Gastrocnemius medialis (tissue), 4 donors: ENCODE results near the gene MYRIP. TPM values are rescaled to one million over a fixed set of nuclear protein-coding genes. Genes with fewer than 3 reads are reported as not detected.
A peak's percentile ranks its signal among the peaks of the same experiment; 100 is the strongest.

Experiments used
- ATAC-seq, 2 donors: fragments of 150-250 bp; one replicate each; pipeline ENCODE4 v1.9.1; 2016
- DNase-seq, 2 donors: peaks; one replicate each; pipeline ENCODE4 v3.0.0-alpha.2; 2019
- H3K27ac ChIP-seq, 4 donors: fragments of 200-600 bp; sonication (generic); 1 replicate in 1 of 4; 2 replicates in 3 of 4; pipeline ENCODE4 v1.5.1; 2016 to 2018; ENCODE audit warnings: mild to moderate bottlenecking in 2 of 4, moderate library complexity in 1 of 4
- H3K27me3 ChIP-seq, 3 donors: fragments of 200-600 bp; sonication (generic) in 2 of 3; 1 replicate in 1 of 3; 2 replicates in 2 of 3; pipeline versions ENCODE4 v1.5.1 to v1.6.0; 2016 to 2019; ENCODE audit warnings: mild to moderate bottlenecking in 1 of 3, moderate library complexity in 1 of 3
- H3K36me3 ChIP-seq, 2 donors: fragments of 200-600 bp; sonication (generic) in 1 of 2; one replicate each; pipeline ENCODE4 v1.5.1; 2017 to 2018
- H3K4me1 ChIP-seq, 2 donors: fragments of 200-600 bp; sonication (generic) in 1 of 2; one replicate each; pipeline ENCODE4 v1.5.1; 2016 to 2017; ENCODE audit warnings: mild to moderate bottlenecking in 2 of 2
- H3K4me3 ChIP-seq, 4 donors: fragments of 200-600 bp; sonication (generic) in 3 of 4; 1 replicate in 1 of 4; 2 replicates in 3 of 4; pipeline ENCODE4 v1.5.1; 2016 to 2019; ENCODE audit warnings: mild to moderate bottlenecking in 2 of 4
- H3K9me3 ChIP-seq, 3 donors: fragments of 200-600 bp; sonication (generic) in 2 of 3; 1 replicate in 1 of 3; 2 replicates in 2 of 3; pipeline ENCODE4 v1.5.1; 2016 to 2019
- POLR2A ChIP-seq, 2 donors: fragments of 450-650 bp; IDR thresholded peaks; one replicate each; pipeline ENCODE4 v1.6.1; 2017; ENCODE audit warnings: antibody characterized with exemption in 2 of 2, mild to moderate bottlenecking in 2 of 2, moderate library complexity in 2 of 2
- in situ Hi-C, 4 donors: fragments of 200-750 bp; cut with MboI; loops; one replicate each; pipeline versions ENCODE4 v1.15.0 to v1.8.0; 2017; ENCODE audit warnings: low sequenced_read_pairs in 4 of 4
- intact Hi-C: fragments of 100-400 bp; cut with DNase I; formaldehyde crosslinking; loops from one replicate; pipeline ENCODE4 v1.15.1; 2023; ENCODE audit warnings: low total_unique reads
- total RNA-seq, 4 donors: library from RNA; depleted of rRNA; stranded (reverse); fragments of >200 nt; gene quantifications; one replicate each; pipeline versions ENCODE4 v1.1.0 to v1.2.3, GENCODE V29; 2016
- TF ChIP-seq, protein P1 (sequence below), 5 experiments: fragments of 450-650 bp in 3 of 5; fragments of 200-600 bp in 2 of 5; sonication (generic) in 2 of 5; IDR thresholded peaks in 4 of 5; conservative IDR thresholded peaks in 1 of 5; 1 replicate in 4 of 5; 2 replicates in 1 of 5; pipeline ENCODE4 v1.5.1; 2016 to 2019; ENCODE audit warnings: antibody characterized with exemption in 5 of 5, mild to moderate bottlenecking in 3 of 5, moderate library complexity in 3 of 5

Gene MYRIP
- total RNA-seq, 4 donors from 2014 or later = 0.66 to 1.9 (median 1.5) TPM

DNA sequence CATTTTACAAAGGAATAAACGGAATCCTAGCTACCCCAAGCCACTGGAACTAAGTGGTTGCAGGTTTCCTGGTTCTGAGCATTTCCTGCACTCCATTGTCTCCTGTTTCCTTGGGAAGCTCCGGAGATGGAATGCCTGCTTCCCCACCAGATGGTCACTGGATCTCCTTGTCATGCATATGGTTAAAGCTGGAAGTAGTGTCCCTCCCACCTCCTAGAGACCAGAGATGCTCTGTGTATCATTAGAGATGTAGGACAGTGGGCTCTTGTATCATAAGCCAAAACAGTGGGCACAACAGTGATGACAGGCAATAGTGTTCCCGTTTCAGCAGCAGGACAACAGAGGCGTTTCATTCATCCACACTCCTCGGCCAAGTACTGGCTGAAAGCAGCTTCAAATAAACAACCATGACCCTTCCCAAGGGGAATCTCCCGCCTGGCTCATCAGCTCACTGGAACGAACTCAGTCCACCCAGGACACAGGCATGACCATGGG, 363.9 kb downstream of the MYRIP start:
- TF ChIP-seq POLR2A (IDR thresholded peaks at IDR 0.05) = no peak
- TF ChIP-seq, protein P1, sequence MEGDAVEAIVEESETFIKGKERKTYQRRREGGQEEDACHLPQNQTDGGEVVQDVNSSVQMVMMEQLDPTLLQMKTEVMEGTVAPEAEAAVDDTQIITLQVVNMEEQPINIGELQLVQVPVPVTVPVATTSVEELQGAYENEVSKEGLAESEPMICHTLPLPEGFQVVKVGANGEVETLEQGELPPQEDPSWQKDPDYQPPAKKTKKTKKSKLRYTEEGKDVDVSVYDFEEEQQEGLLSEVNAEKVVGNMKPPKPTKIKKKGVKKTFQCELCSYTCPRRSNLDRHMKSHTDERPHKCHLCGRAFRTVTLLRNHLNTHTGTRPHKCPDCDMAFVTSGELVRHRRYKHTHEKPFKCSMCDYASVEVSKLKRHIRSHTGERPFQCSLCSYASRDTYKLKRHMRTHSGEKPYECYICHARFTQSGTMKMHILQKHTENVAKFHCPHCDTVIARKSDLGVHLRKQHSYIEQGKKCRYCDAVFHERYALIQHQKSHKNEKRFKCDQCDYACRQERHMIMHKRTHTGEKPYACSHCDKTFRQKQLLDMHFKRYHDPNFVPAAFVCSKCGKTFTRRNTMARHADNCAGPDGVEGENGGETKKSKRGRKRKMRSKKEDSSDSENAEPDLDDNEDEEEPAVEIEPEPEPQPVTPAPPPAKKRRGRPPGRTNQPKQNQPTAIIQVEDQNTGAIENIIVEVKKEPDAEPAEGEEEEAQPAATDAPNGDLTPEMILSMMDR (IDR thresholded peaks at IDR 0.05 in 4 of 5, conservative IDR thresholded peaks at IDR 0.05 in 1 of 5) = no peak
- in situ Hi-C loops = loop anchor here in 1 of 4 donors (10.0 kb wide), 1 partner anchor 468 kb away; no protein-coding TSS in a partner anchor
- Histone ChIP-seq H3K27me3 (no peaks in the 10 kb centered on the region), H3K36me3 (no peaks in the 10 kb centered on the region), H3K4me3 (no peak overlapping the region), H3K27ac (no peak overlapping the region), H3K4me1 (peaks cover 6 to 11% of the 10 kb centered on the region in 2 donors), H3K9me3 (no peaks in the 10 kb centered on the region)
- no peak for DNase-seq
- peak in 1 of 2 donors; percentile 83 for ATAC-seq
- intact Hi-C loops = no loop called here

DNA sequence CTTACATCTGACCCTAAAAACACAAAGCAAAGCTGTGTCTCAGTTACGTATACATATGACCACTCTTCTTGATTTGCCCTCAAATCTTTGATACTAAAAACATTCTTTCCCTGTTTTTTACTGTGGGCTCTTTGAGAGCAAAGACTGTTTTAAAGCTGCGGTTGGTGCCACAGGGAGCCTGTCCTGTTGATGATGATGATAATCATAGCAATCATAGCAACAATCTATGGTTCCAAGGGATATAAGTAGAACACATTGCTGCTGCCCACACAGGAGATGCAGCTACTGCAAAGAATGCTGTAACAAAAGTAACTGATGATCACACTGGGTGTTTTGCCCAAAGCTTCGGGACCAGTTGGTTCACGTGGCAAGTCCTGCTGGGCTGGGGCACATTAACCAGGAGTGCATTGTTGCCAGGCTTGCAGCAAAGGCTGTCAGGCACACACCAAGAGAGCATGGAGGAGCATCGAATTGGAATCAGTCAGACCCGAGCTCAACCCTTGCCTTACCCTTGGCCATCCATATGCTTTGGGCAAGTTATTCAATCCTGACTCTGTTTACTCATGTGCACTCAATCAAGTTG, 368.7 kb downstream of the MYRIP start:
- H3K36me3 ChIP-seq = no peaks in the 10 kb centered on the region
- in situ Hi-C loops = loop anchor here in 3 of 4 donors (10.0 to 25.0 kb wide), 2 partner anchors 466 to 473 kb away; no protein-coding TSS in a partner anchor
- ATAC-seq (no peak), DNase-seq (no peak)
- H3K27ac ChIP-seq = no peak overlapping the region
- H3K4me1 ChIP-seq = peaks cover 2 to 5% of the 10 kb centered on the region in 2 donors
- no peaks in the 10 kb centered on the region for H3K9me3 ChIP-seq
- H3K4me3 ChIP-seq = no peak overlapping the region
- intact Hi-C loops = loop anchor here (2.0 to 5.0 kb wide), 3 partner anchors 456 to 731 kb away; no protein-coding TSS in a partner anchor
- no peak for TF ChIP-seq POLR2A (IDR thresholded peaks at IDR 0.05)
- TF ChIP-seq, protein P1 (IDR thresholded peaks at IDR 0.05 in 4 of 5, conservative IDR thresholded peaks at IDR 0.05 in 1 of 5) = no peak
- no peaks in the 10 kb centered on the region for H3K27me3 ChIP-seq

DNA sequence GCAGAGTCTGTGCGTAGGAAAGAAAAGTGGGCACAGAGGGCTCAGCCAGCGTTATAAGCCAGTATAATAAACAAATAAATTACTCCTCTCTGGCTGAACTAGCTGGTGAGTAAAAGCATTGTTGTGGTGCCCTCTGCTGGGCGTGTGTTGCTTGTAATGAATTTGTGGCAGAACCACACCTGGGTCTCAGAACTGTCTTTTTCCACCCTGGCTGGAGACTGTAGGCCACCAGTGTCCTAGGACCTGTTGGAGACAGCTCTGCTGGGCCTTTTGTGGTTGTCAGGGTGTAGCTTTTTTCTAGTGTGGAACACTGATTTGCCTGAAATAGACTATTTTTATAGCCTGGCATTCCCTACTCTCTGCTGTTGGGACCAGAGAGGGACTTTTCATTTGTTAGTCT, 369.6 kb downstream of the MYRIP start:
- TF ChIP-seq, protein P1 (IDR thresholded peaks at IDR 0.05 in 4 of 5, conservative IDR thresholded peaks at IDR 0.05 in 1 of 5) = peak; percentile 48 to 74 (median 69)
- TF ChIP-seq POLR2A (IDR thresholded peaks at IDR 0.05) = no peak
- peak; percentile 55 to 78 for ATAC-seq
- intact Hi-C loops = loop anchor here (2.0 to 5.0 kb wide), 3 partner anchors 457 to 732 kb away; no protein-coding TSS in a partner anchor
- H3K27ac ChIP-seq = no peak overlapping the region
- no peaks in the 10 kb centered on the region for H3K4me1 ChIP-seq
- H3K27me3 ChIP-seq = no peaks in the 10 kb centered on the region
- DNase-seq = peak; percentile 32 to 48
- no peaks in the 10 kb centered on the region for H3K36me3 ChIP-seq
- no peaks in the 10 kb centered on the region for H3K9me3 ChIP-seq
- in situ Hi-C loops = loop anchor here in 3 of 4 donors (10.0 to 25.0 kb wide), 2 partner anchors 467 to 474 kb away; no protein-coding TSS in a partner anchor
- no peak overlapping the region for H3K4me3 ChIP-seq

DNA sequence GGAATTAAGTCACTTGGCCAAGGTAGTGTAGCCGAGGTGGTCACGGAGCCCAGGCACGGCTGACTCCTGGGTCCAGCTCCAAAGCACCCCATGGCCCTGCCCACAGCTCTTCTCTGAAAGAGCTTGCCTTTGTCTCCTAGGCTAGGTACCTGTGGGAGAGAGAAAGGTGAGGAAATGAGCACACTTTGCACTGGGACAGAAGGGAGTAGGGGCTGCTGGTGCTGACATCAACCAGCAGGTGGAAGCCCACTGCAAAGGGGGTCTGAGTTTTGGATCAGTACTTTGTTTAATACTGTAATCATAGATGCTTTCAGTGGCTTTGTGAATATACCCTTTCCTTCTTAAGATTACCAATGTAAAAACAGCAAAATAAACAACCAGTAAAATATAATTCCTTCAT, 371.8 kb downstream of the MYRIP start:
- no peak for TF ChIP-seq POLR2A (IDR thresholded peaks at IDR 0.05)
- TF ChIP-seq, protein P1 (IDR thresholded peaks at IDR 0.05 in 4 of 5, conservative IDR thresholded peaks at IDR 0.05 in 1 of 5) = no peak
- ATAC-seq = no peak
- no peaks in the 10 kb centered on the region for H3K36me3 ChIP-seq
- no peaks in the 10 kb centered on the region for H3K9me3 ChIP-seq
- no peak overlapping the region for H3K4me3 ChIP-seq
- no peaks in the 10 kb centered on the region for H3K27me3 ChIP-seq
- in situ Hi-C loops = loop anchor here in 3 of 4 donors (10.0 to 25.0 kb wide), 2 partner anchors 456 to 469 kb away; no protein-coding TSS in a partner anchor
- peaks cover under 1 to 12% of the 10 kb centered on the region in 2 donors for H3K4me1 ChIP-seq
- DNase-seq = no peak
- intact Hi-C loops = no loop called here
- H3K27ac ChIP-seq = no peak overlapping the region
